GM10266 (cell line): ENCODE results near the gene EXOC6.
A peak's percentile ranks its signal among the peaks of the same experiment; 100 is the strongest.

Experiments
- DNase-seq: peaks from one replicate; pipeline ENCODE4 v3.0.0; 2012; ENCODE audit errors: extremely low spot score
- TF ChIP-seq, protein P1 (sequence below): IDR thresholded peaks from 2 replicates; pipeline ENCODE4 v1.5.1; 2012; ENCODE audit warnings: mild to moderate bottlenecking, low read depth; ENCODE audit not compliant: control insufficient read depth, insufficient read depth; ENCODE audit errors: missing control alignments

Gene EXOC6

DNA sequence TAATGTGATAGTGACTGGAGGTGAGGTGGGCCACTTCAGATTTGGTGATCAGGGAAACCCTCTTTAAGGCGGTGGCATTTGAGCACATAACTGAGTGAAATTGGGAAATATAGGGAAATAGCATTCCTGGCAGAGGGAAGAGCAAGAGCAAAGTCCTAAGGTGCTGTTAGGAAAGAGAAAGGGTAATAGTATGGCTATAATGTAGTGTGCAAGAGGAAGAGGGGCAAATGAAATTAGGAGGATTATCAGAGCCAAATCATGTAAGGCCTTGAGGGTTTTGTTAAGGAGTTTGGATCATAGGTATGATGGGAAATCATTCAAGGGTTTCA is 184.5 kb downstream of the EXOC6 start:
- no peak for DNase-seq
- TF ChIP-seq, protein P1, sequence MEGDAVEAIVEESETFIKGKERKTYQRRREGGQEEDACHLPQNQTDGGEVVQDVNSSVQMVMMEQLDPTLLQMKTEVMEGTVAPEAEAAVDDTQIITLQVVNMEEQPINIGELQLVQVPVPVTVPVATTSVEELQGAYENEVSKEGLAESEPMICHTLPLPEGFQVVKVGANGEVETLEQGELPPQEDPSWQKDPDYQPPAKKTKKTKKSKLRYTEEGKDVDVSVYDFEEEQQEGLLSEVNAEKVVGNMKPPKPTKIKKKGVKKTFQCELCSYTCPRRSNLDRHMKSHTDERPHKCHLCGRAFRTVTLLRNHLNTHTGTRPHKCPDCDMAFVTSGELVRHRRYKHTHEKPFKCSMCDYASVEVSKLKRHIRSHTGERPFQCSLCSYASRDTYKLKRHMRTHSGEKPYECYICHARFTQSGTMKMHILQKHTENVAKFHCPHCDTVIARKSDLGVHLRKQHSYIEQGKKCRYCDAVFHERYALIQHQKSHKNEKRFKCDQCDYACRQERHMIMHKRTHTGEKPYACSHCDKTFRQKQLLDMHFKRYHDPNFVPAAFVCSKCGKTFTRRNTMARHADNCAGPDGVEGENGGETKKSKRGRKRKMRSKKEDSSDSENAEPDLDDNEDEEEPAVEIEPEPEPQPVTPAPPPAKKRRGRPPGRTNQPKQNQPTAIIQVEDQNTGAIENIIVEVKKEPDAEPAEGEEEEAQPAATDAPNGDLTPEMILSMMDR, result no peak

- TF ChIP-seq, protein P1, result no peak
- no peak for DNase-seq
Measured at GRCh38 chr10:93034426-93034825, 186.1 kb downstream of the EXOC6 start.

GRCh38 chr10:93039110-93039509 is 190.8 kb downstream of the EXOC6 start:
- DNase-seq, result no peak
- TF ChIP-seq, protein P1, result no peak

GRCh38 chr10:93039721-93040120 is 191.4 kb downstream of the EXOC6 start:
- DNase-seq, result peak; percentile 55
- TF ChIP-seq, protein P1, result peak; percentile 63

DNA sequence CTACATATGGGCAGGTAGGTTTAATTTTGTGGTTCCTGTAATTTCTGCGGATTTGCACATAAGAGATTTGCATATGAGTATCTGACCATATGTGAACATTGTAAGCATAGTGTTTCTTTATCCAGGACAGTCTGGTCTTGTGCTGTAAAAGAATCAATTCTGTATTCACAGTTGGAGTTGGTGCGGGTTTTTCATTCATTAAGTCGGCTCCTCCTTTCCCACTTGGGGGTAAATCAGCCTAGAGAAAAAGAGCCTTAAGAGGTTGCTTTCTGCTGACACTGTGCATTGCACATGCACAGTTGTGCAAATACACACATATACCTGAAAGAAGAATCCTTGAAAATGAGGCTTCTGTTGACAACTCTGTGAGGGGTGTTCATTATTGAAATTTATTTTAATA is 206.2 kb downstream of the EXOC6 start:
- no peak for DNase-seq
- TF ChIP-seq, protein P1, result no peak

GRCh38 chr10:93058139-93058538 is 209.8 kb downstream of the EXOC6 start:
- TF ChIP-seq, protein P1, result no peak
- no peak for DNase-seq

DNA sequence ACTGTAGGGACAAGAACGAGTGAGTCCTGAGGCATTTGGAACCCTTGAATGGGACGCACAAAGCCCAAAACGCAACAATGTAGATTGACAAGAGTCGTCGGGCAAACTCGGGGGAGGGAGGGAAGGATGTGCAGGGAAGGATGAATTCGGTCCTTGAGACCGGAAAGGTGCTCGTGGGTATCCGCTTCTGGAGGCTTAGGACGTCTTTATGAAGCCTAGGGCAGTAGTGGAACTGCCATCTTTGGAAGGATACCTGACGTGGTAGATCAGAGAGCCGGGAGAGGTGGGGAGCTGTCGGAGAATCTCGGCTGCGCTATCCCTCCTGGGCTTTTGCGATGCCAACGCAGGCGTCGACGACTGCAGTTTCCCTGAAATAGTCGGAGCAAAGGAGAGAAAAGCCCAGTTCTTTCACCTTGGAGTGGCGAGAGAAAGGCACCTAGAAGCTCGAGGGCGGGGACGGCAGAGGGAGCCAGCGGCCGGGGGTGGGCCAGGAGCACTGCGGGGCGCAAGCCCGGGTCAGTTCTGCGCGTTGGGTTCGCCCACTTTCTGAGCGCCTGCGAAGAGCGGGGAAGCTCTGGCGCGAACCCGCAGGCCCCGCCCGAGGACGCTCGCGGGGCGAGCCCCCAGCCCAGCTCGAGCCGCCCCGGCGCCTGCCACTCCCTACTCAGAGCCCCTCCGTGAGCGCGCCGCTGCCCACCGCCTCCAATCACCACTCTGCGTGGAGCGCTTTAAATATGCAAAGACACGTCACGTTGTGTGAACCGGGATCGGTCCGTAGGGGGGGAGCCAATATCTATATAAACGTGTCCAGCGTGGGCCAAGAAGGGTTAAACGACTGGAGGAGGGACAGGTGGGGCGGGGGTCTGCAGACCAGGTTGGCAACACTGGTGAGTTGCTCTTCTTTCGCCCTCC is 211.9 kb downstream of the EXOC6 start, which contains the start of gene CYP26C1:
Gene CYP26C1 (plus strand): TSS at position 824 of the 912 bp plus-strand sequence. CDS start 466 bp downstream, outside the sequence.
- DNase-seq, result no peak
- TF ChIP-seq, protein P1, result no peak
